ENCODE results near the gene ZNF778. TPM values are rescaled to one million over a fixed set of nuclear protein-coding genes. Genes with fewer than 3 reads are reported as not detected.

ZNF778 gene
- total RNA-seq, 1 donor from 2014 or later, result 15.5 TPM

DNA sequence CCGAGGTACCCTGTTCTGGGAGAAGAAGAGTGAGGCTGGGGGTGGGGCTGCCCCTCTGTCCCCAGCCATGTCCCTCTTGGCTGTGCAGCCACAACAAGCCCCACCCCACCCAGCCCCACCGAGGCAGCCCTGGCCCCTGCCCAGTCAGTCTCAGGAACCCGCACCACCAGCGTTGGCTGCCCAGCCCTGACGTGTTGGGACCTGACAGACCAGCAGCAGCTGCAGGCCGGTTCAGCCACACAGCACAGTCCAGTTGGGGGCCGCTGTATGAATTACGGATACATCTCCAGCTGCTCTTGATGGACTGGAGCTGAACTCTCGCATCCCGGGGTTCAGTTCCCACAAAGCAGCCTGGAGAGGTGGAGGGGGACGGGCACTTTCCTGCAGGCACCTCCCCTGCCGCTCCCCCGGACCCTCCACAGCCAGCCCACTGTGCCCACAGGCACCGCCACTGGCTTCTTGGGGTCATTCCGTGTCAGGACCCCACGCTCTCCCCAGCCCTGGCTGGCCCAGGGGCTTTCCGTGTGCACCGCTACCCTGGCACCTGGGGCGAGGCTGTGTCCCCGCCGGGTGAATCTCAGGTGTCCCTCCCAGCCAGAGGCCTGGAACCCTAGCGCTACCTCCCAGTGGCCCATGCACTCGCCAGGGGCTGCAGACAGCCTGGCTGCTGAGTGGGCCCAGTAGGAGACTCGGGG lies 38.9 kb upstream of the ZNF778 start:
- H3K4me1 Mint-ChIP-seq, result no peaks in the 10 kb centered on the region
- peaks cover 9% of the 10 kb centered on the region for H3K27me3 Mint-ChIP-seq (ENCODE audit: low read depth)
- H3K36me3 Mint-ChIP-seq (ENCODE audit: low read depth), result no peaks in the 10 kb centered on the region
- no peaks in the 10 kb centered on the region for H3K9me3 Mint-ChIP-seq
- H3K27ac Mint-ChIP-seq (ENCODE audit: unreplicated experiment), result no peak overlapping the region
- no peak for DNase-seq (ENCODE audit: low read depth, low spot score)
- H3K4me3 Mint-ChIP-seq, result no peak overlapping the region
- TF ChIP-seq, protein P1, sequence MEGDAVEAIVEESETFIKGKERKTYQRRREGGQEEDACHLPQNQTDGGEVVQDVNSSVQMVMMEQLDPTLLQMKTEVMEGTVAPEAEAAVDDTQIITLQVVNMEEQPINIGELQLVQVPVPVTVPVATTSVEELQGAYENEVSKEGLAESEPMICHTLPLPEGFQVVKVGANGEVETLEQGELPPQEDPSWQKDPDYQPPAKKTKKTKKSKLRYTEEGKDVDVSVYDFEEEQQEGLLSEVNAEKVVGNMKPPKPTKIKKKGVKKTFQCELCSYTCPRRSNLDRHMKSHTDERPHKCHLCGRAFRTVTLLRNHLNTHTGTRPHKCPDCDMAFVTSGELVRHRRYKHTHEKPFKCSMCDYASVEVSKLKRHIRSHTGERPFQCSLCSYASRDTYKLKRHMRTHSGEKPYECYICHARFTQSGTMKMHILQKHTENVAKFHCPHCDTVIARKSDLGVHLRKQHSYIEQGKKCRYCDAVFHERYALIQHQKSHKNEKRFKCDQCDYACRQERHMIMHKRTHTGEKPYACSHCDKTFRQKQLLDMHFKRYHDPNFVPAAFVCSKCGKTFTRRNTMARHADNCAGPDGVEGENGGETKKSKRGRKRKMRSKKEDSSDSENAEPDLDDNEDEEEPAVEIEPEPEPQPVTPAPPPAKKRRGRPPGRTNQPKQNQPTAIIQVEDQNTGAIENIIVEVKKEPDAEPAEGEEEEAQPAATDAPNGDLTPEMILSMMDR (conservative IDR thresholded peaks at IDR 0.05), result no peak

DNA sequence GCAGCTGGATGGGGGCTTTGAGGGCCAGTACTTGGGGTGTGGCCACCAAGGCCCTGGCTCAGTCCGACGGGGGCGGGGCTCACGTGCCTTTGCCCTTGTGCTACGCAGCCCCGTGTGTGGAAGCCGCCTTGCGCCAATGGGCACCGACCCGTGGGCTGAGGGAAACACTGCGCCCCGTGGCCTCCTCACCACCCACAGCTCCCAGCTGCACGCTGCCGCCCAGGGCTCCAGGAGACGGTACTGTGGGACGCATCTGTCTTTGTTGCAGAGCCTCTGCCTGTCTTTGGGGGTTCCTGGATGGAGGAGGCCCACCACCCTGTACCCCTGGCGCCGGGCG lies 38.4 kb upstream of the ZNF778 start:
- Mint-ChIP-seq H3K27me3 (ENCODE audit: low read depth) (peaks cover 9% of the 10 kb centered on the region), H3K4me3 (no peak overlapping the region), H3K4me1 (no peaks in the 10 kb centered on the region), H3K9me3 (no peaks in the 10 kb centered on the region), H3K27ac (ENCODE audit: unreplicated experiment) (no peak overlapping the region), H3K36me3 (ENCODE audit: low read depth) (no peaks in the 10 kb centered on the region)
- TF ChIP-seq, protein P1 (conservative IDR thresholded peaks at IDR 0.05), result no peak
- no peak for DNase-seq (ENCODE audit: low read depth, low spot score)

DNA sequence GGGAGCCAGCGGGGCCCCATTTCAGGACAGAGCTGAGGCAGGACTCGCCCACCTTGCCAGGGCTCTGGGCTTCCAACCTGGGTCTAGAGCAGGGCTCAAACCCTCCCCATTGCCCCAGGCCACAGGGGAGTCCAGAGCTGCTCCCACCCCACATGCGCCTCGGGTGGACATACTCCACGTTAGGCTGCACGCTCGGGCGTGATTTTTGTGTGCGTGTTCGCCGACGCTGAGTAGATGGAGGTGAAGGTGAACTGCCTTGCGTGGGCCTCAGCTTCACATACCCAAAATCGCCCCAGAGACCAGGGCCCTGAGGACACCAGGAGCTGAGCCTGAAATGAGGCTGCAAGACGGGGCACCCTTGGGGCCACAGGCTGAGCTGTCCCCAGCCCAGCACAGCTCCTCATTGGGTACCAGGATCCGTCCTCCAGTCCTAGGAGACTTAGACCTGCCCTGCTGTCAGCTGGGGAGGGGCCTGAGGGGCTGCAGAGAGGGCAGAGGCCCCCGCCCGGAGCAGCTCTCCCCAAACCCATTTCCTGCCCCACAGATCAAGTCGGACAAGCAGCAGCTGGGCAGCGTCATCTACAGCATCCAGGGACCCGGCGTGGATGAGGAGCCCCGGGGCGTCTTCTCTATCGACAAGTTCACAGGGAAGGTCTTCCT lies 37.7 kb upstream of the ZNF778 start:
- Mint-ChIP-seq H3K4me1 (no peaks in the 10 kb centered on the region), H3K27ac (ENCODE audit: unreplicated experiment) (no peak overlapping the region), H3K27me3 (ENCODE audit: low read depth) (peaks cover 14% of the 10 kb centered on the region), H3K4me3 (no peak overlapping the region), H3K9me3 (no peaks in the 10 kb centered on the region), H3K36me3 (ENCODE audit: low read depth) (no peaks in the 10 kb centered on the region)
- TF ChIP-seq, protein P1 (conservative IDR thresholded peaks at IDR 0.05), result no peak
- DNase-seq (ENCODE audit: low read depth, low spot score), result no peak

DNA sequence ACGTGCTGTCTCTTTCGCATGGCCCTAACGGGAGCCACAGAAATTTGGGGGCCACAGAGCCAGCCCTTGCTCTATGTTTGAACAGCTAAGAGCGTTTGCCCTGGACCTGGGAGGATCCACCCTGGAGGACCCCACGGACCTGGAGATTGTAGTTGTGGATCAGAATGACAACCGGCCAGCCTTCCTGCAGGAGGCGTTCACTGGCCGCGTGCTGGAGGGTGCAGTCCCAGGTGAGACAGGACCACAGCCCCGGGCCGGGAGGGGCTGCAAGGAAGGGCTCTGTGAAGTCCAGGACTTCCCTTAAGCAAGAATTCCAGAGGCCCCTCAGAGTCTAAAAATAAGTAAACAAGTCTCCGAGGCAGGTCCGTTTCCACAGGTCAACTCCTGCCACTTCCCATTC lies 34.0 kb upstream of the ZNF778 start:
- Mint-ChIP-seq H3K27me3 (ENCODE audit: low read depth) (peaks cover 19% of the 10 kb centered on the region), H3K36me3 (ENCODE audit: low read depth) (no peaks in the 10 kb centered on the region), H3K27ac (ENCODE audit: unreplicated experiment) (no peak overlapping the region), H3K4me1 (no peaks in the 10 kb centered on the region), H3K9me3 (no peaks in the 10 kb centered on the region), H3K4me3 (no peak overlapping the region)
- TF ChIP-seq, protein P1 (conservative IDR thresholded peaks at IDR 0.05), result no peak
- no peak for DNase-seq (ENCODE audit: low read depth, low spot score)

DNA sequence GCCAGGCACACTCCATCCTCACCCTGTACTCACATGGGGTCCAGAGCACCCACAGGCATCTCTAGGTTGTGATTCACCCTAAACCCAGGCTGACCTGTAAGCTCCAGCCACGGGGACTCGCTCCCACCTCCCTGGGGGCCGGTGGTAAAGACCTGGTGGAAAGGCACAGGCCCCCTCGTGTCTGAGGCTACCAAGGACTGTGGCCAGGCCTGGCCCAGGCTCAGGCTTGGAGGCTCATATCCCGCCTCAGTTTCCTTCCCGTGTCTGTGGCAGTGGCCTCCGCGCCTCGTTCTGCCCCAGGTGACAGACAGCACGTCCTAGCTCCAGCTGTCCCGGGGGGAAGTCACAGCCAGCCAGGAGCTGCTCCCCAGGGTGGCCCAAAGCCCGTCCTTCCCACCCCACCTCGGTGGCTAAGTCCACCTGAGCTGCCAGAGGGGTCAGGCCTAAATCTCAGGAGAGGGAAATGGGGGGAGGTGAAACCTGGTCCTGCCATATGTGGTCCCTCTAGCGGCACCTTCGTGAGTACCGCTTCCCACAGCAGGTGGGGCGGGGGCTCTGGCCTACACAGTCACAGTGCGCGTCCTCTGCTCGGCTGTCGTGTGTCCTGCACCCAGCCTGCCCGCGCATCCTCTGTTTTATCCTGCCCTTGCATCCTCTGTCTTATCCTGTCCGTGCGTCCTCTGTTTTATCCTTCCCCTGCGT lies 33.4 kb upstream of the ZNF778 start:
- Mint-ChIP-seq H3K9me3 (no peaks in the 10 kb centered on the region), H3K27me3 (ENCODE audit: low read depth) (peaks cover 19% of the 10 kb centered on the region), H3K4me1 (no peaks in the 10 kb centered on the region), H3K36me3 (ENCODE audit: low read depth) (no peaks in the 10 kb centered on the region), H3K27ac (ENCODE audit: unreplicated experiment) (no peak overlapping the region), H3K4me3 (peak overlapping the region; percentile 65)
- no peak for DNase-seq (ENCODE audit: low read depth, low spot score)
- TF ChIP-seq, protein P1 (conservative IDR thresholded peaks at IDR 0.05), result no peak

Data from neural crest cell (in vitro differentiated cells).